ENCODE results near the gene CAMKK1. TPM values are rescaled to one million over a fixed set of nuclear protein-coding genes. Genes with fewer than 3 reads are reported as not detected.

Gene CAMKK1
- total and polyA plus RNA-seq, 2 of the 4 experiments (the other 2 are of a cell fraction) = 4.1 to 8.2 TPM

- CTCF ChIA-PET = no interaction called here
- no peaks in the 10 kb centered on the region for H3K9me3 ChIP-seq (ENCODE audit: control insufficient read depth, insufficient read depth, low read length)
- no peak overlapping the region for H2BK5ac ChIP-seq (ENCODE audit: low read depth, low read length, poor library complexity, severe bottlenecking)
- H2AK5ac ChIP-seq (ENCODE audit: low read depth, low read length) = no peak overlapping the region
- ATAC-seq (ENCODE audit: low read depth) (no peak), DNase-seq (no peak)
- H3K23ac ChIP-seq (ENCODE audit: low read depth, low read length) = no peak overlapping the region
- H3K27me3 ChIP-seq (ENCODE audit: control insufficient read depth, insufficient read depth, low read length) = no peaks in the 10 kb centered on the region
- in situ Hi-C loops (cut with MboI; ENCODE audit: low sequenced_read_pairs) = no loop called here
- intact Hi-C loops (cut with micrococcal nuclease) = no loop called here
- no peak overlapping the region for H2BK120ac ChIP-seq (ENCODE audit: low read depth, low read length)
- TF ChIP-seq SMC3 (IDR thresholded peaks at IDR 0.05; ENCODE audit: low read depth, low read length) = no peak
- no peak for TF ChIP-seq RFX5 (IDR thresholded peaks at IDR 0.05; ENCODE audit: low read depth, low read length)
- no peak for TF ChIP-seq MAZ (IDR thresholded peaks at IDR 0.05; ENCODE audit: borderline replicate concordance, low read depth, low read length)
- TF ChIP-seq NFE2L2 (IDR thresholded peaks at IDR 0.05; ENCODE audit: low read depth, low read length) = no peak
- no peak for TF ChIP-seq MAFK (IDR thresholded peaks at IDR 0.05; ENCODE audit: low read depth, low read length)
- TF ChIP-seq CHD1 (IDR thresholded peaks at IDR 0.05; ENCODE audit: low read depth, low read length) = no peak
- no peak for TF ChIP-seq BHLHE40 (IDR thresholded peaks at IDR 0.05; ENCODE audit: low read depth, low read length)
- no peak for TF ChIP-seq FOS (IDR thresholded peaks at IDR 0.05; ENCODE audit: low read depth, low read length)
- TF ChIP-seq USF2 (IDR thresholded peaks at IDR 0.05; ENCODE audit: low read depth, low read length) = no peak
- TF ChIP-seq RCOR1 (IDR thresholded peaks at IDR 0.05; ENCODE audit: insufficient replicate concordance, low read length) = no peak
- TF ChIP-seq RAD21 (IDR thresholded peaks at IDR 0.05; ENCODE audit: low read length) = no peak
- no peak for TF ChIP-seq ELK1 (IDR thresholded peaks at IDR 0.05; ENCODE audit: borderline replicate concordance, low read depth, low read length)
- no peak for TF ChIP-seq CEBPB (IDR thresholded peaks at IDR 0.05; ENCODE audit: low read depth, low read length)
- no peak for TF ChIP-seq CTCF (conservative IDR thresholded peaks at IDR 0.05; ENCODE audit: low read depth, low read length)
- TF ChIP-seq POLR2A (IDR thresholded peaks at IDR 0.05; ENCODE audit: low read depth, low read length) = no peak
- WGBS, 2 experiments (ENCODE audit: extremely low coverage in 2 of 2, insufficient read length in 1 of 2) = 90% methylated on average over 2 of the region's 7 CpGs; no CpG with 5 or more reads in 1 of the 2 experiments
- H4K20me1 ChIP-seq (ENCODE audit: insufficient read depth, low read length) = no peaks in the 10 kb centered on the region
- no peak overlapping the region for H3K18ac ChIP-seq (ENCODE audit: low read depth, low read length)
- no peak overlapping the region for H2AFZ ChIP-seq (replicated peaks; ENCODE audit: low read length, poor library complexity)
- no peak overlapping the region for H3K9ac ChIP-seq (ENCODE audit: low read depth, low read length)
- peaks cover 10% of the 10 kb centered on the region for H3K36me3 ChIP-seq (ENCODE audit: control insufficient read depth, insufficient read depth, low read length)
- H2BK20ac ChIP-seq (ENCODE audit: low read depth, low read length) = no peak overlapping the region
- no peak overlapping the region for H4K91ac ChIP-seq (ENCODE audit: insufficient read depth, low read depth, low read length)
- no peak overlapping the region for H3K4ac ChIP-seq (ENCODE audit: low read depth, low read length)
- dilution Hi-C loops (cut with HindIII; ENCODE audit: low sequenced_read_pairs, unreplicated experiment) = no loop called here
- no peak overlapping the region for H3K4me3 ChIP-seq (ENCODE audit: insufficient read depth, low read depth, low read length)
- POLR2A ChIA-PET (ENCODE audit: unreplicated experiment) = no interaction called here
- no peaks in the 10 kb centered on the region; a peak in 1 of 4 replicates for H3K79me1 ChIP-seq (ENCODE audit: low read depth in 1 of 2, low read length in 2 of 2)
- no peak overlapping the region for H2AK9ac ChIP-seq (replicated peaks; ENCODE audit: low read depth, low read length, poor library complexity)
- H3K4me1 ChIP-seq (ENCODE audit: control insufficient read depth, insufficient read depth, low read length) = peaks cover 13% of the 10 kb centered on the region
- 0 out of 2 replicates have a peak, but pooled peaks cover 4% of the 10 kb centered on the region for H3K9me1 ChIP-seq (ENCODE audit: insufficient read depth, low read length)
- no peak overlapping the region for H3K4me2 ChIP-seq (ENCODE audit: low read depth, low read length)
- H3K56ac ChIP-seq (ENCODE audit: extremely low read depth, insufficient read depth, low read length) = no peak overlapping the region
- H3K14ac ChIP-seq (replicated peaks; ENCODE audit: low read depth, low read length) = no peak overlapping the region
- no TSS peak for BruUV-seq (replicated peaks)
- H2BK15ac ChIP-seq (ENCODE audit: low read depth, low read length) = no peak overlapping the region
- H4K5ac ChIP-seq (ENCODE audit: low read depth, low read length) = no peak overlapping the region
- no peak overlapping the region for H3K27ac ChIP-seq (ENCODE audit: insufficient read depth, low read length)
- no peak overlapping the region for H4K8ac ChIP-seq (ENCODE audit: low read depth in 2 of 2, low read length in 2 of 2)
Measured at GRCh38 chr17:3880983-3881382, 11.9 kb downstream of the CAMKK1 start.
